Activated CD8-positive, alpha-beta T cell treated with anti-CD3 and anti-CD28 coated beads, Interleukin-2, amount 10 ng/mL, durations not matched to agents 7 days and 5 days (primary cell): ENCODE data around the gene CRLF2. TPM values are rescaled to one million over a fixed set of nuclear protein-coding genes. Genes with fewer than 3 reads are reported as not detected.
A peak's percentile ranks its signal among the peaks of the same experiment; 100 is the strongest.
"Not testable (repeated sequence)": the region's sequence is repeated elsewhere in the genome, so short reads cannot be mapped to it uniquely, and the experiment has no call there.

Source experiments
- ATAC-seq: fragments of 150-1000 bp; cut with Tn5 transposase; one replicate; pipeline ENCODE4 v1.10.0; 2021; ENCODE audit warnings: moderate library complexity
- CTCF ChIA-PET: fragments of 350-600 bp; sonication (Branson Sonifier 250); formaldehyde crosslinking; loops from one replicate; lab custom pipeline; 2021; ENCODE audit warnings: antibody characterized with exemption; lab: Charles Lee
- POLR2A ChIA-PET: fragments of 350-600 bp; sonication (Branson Sonifier 250); formaldehyde crosslinking; loops from one replicate; lab custom pipeline; 2021; ENCODE audit warnings: antibody characterized with exemption; lab: Charles Lee
- DNase-seq: peaks from one replicate; pipeline ENCODE4 v3.0.0-alpha.2; 2020
- H3K27ac Mint-ChIP-seq: one replicate; pipeline ENCODE4 v1.8.0; 2021; ENCODE audit warnings: mild to moderate bottlenecking, mixed read lengths
- H3K27me3 Mint-ChIP-seq: one replicate; pipeline ENCODE4 v1.8.0; 2021; ENCODE audit warnings: low read depth, mixed read lengths
- H3K36me3 Mint-ChIP-seq: one replicate; pipeline ENCODE4 v1.8.0; 2021; ENCODE audit warnings: low read depth, mixed read lengths
- H3K4me1 Mint-ChIP-seq: one replicate; pipeline ENCODE4 v1.8.0; 2021; ENCODE audit warnings: low read depth, mixed read lengths
- H3K4me3 Mint-ChIP-seq: one replicate; pipeline ENCODE4 v1.8.0; 2021; ENCODE audit warnings: mild to moderate bottlenecking, mixed read lengths
- H3K9me3 Mint-ChIP-seq: one replicate; pipeline ENCODE4 v1.8.0; 2022; ENCODE audit warnings: mixed read lengths; ENCODE audit not compliant: insufficient read depth
- total RNA-seq, 2 experiments: library from RNA; stranded (reverse); gene quantifications; one replicate each; pipeline ENCODE4 v1.2.3, GENCODE V29; 2021

Gene CRLF2
- total RNA-seq: 1 to 10 TPM; 1.1 to 1.4 TPM

GRCh38 chrX:1212532-1212931 is at the start of gene CRLF2:
Gene CRLF2, minus strand, starts transcription at chrX:1212649. Its CDS starts 15 bp downstream, at chrX:1212634.
- ATAC-seq (peak; percentile 49), DNase-seq (peak; percentile 45)
- ChIA-PET CTCF (no interaction called here), POLR2A (no interaction called here)
- H3K36me3 Mint-ChIP-seq: no peaks in the 10 kb centered on the region
- peaks cover 17% of the 10 kb centered on the region for H3K27me3 Mint-ChIP-seq
- H3K9me3 Mint-ChIP-seq: no peaks in the 10 kb centered on the region
- peak within 1 kb of the TSS; percentile 63 for H3K4me3 Mint-ChIP-seq
- H3K4me1 Mint-ChIP-seq: peaks cover 28% of the 10 kb centered on the region
- peak within 1 kb of the TSS; percentile 73 for H3K27ac Mint-ChIP-seq

GRCh38 chrX:1261771-1262170 is 49.3 kb upstream of the CRLF2 start:
- H3K4me1 Mint-ChIP-seq, DNase-seq, H3K9me3 Mint-ChIP-seq, H3K36me3 Mint-ChIP-seq, CTCF ChIA-PET, H3K27ac Mint-ChIP-seq, H3K4me3 Mint-ChIP-seq, POLR2A ChIA-PET, H3K27me3 Mint-ChIP-seq, ATAC-seq: not testable (repeated sequence)

- H3K27ac Mint-ChIP-seq: no peak overlapping the region
- H3K36me3 Mint-ChIP-seq: no peaks in the 10 kb centered on the region
- ATAC-seq: no peak
- ChIA-PET CTCF (no interaction called here), POLR2A (no interaction called here)
- H3K4me3 Mint-ChIP-seq: no peak overlapping the region
- no peaks in the 10 kb centered on the region for H3K27me3 Mint-ChIP-seq
- H3K4me1 Mint-ChIP-seq: no peaks in the 10 kb centered on the region
- DNase-seq: no peak
- H3K9me3 Mint-ChIP-seq: no peaks in the 10 kb centered on the region
These were observed 48.8 kb upstream of the CRLF2 start for GRCh38 chrX:1261285-1261684.

- H3K36me3 Mint-ChIP-seq: no peaks in the 10 kb centered on the region
- no peak overlapping the region for H3K27ac Mint-ChIP-seq
- ATAC-seq (no peak), DNase-seq (no peak)
- no peak overlapping the region for H3K4me3 Mint-ChIP-seq
- CTCF ChIA-PET: no interaction called here
- H3K4me1 Mint-ChIP-seq: peaks cover 22% of the 10 kb centered on the region
- POLR2A ChIA-PET: no interaction called here
- H3K27me3 Mint-ChIP-seq: peaks cover 2% of the 10 kb centered on the region
- no peaks in the 10 kb centered on the region for H3K9me3 Mint-ChIP-seq
These were observed 40.4 kb upstream of the CRLF2 start for GRCh38 chrX:1252861-1253260.

- DNase-seq (peak; percentile 81), ATAC-seq (peak; percentile 85)
- Mint-ChIP-seq H3K4me3 (peak overlapping the region; percentile 42), H3K9me3 (no peaks in the 10 kb centered on the region), H3K27me3 (peaks cover 2% of the 10 kb centered on the region), H3K27ac (peak overlapping the region; percentile 95), H3K36me3 (no peaks in the 10 kb centered on the region), H3K4me1 (peaks cover 28% of the 10 kb centered on the region)
- CTCF ChIA-PET: no interaction called here
- POLR2A ChIA-PET: no interaction called here
These were observed 36.8 kb upstream of the CRLF2 start for GRCh38 chrX:1249101-1249887.

GRCh38 chrX:1248331-1249061 is 36.0 kb upstream of the CRLF2 start:
- Mint-ChIP-seq H3K36me3 (no peaks in the 10 kb centered on the region), H3K4me3 (no peak overlapping the region), H3K9me3 (no peaks in the 10 kb centered on the region), H3K4me1 (peaks cover 34% of the 10 kb centered on the region), H3K27ac (no peak overlapping the region), H3K27me3 (peaks cover 2% of the 10 kb centered on the region)
- ChIA-PET POLR2A (no interaction called here), CTCF (no interaction called here)
- DNase-seq (no peak), ATAC-seq (no peak)

- Mint-ChIP-seq H3K9me3 (no peaks in the 10 kb centered on the region), H3K27me3 (peaks cover 2% of the 10 kb centered on the region), H3K36me3 (no peaks in the 10 kb centered on the region), H3K4me1 (peaks cover 39% of the 10 kb centered on the region), H3K4me3 (no peak overlapping the region), H3K27ac (peak overlapping the region; percentile 68)
- peak; percentile 87 for DNase-seq
- ChIA-PET CTCF (no interaction called here), POLR2A (no interaction called here)
- peak; percentile 44 for ATAC-seq
These were observed 34.4 kb upstream of the CRLF2 start for GRCh38 chrX:1246816-1247215.

- ATAC-seq: no peak
- Mint-ChIP-seq H3K4me1 (peaks cover 28% of the 10 kb centered on the region), H3K27ac (peak overlapping the region; percentile 43), H3K9me3 (no peaks in the 10 kb centered on the region), H3K27me3 (no peaks in the 10 kb centered on the region), H3K36me3 (no peaks in the 10 kb centered on the region), H3K4me3 (no peak overlapping the region)
- no peak for DNase-seq
- ChIA-PET POLR2A (no interaction called here), CTCF (no interaction called here)
These were observed 32.0 kb upstream of the CRLF2 start for GRCh38 chrX:1244164-1245076.

GRCh38 chrX:1242891-1243402 is 30.5 kb upstream of the CRLF2 start:
- H3K27me3 Mint-ChIP-seq: no peaks in the 10 kb centered on the region
- CTCF ChIA-PET: no interaction called here
- peak overlapping the region; percentile 48 for H3K27ac Mint-ChIP-seq
- POLR2A ChIA-PET: no interaction called here
- H3K4me1 Mint-ChIP-seq: peaks cover 17% of the 10 kb centered on the region
- no peaks in the 10 kb centered on the region for H3K9me3 Mint-ChIP-seq
- no peaks in the 10 kb centered on the region for H3K36me3 Mint-ChIP-seq
- DNase-seq (peak; percentile 35), ATAC-seq (peak; percentile 50)
- no peak overlapping the region for H3K4me3 Mint-ChIP-seq

GRCh38 chrX:1240551-1240950 is 28.1 kb upstream of the CRLF2 start:
- H3K27ac Mint-ChIP-seq, CTCF ChIA-PET: not testable (repeated sequence)

GRCh38 chrX:1239681-1240142 is 27.3 kb upstream of the CRLF2 start:
- Mint-ChIP-seq H3K27me3 (no peaks in the 10 kb centered on the region), H3K4me1 (peaks cover 12% of the 10 kb centered on the region), H3K36me3 (no peaks in the 10 kb centered on the region), H3K9me3 (no peaks in the 10 kb centered on the region), H3K4me3 (no peak overlapping the region), H3K27ac (no peak overlapping the region)
- no peak for ATAC-seq
- POLR2A ChIA-PET: no interaction called here
- CTCF ChIA-PET: no interaction called here
- DNase-seq: no peak

More at GRCh38 chrX:1240551-1240950, 28.1 kb upstream of the CRLF2 start:
- DNase-seq, POLR2A ChIA-PET, H3K9me3 Mint-ChIP-seq, ATAC-seq, H3K27me3 Mint-ChIP-seq, H3K4me3 Mint-ChIP-seq, H3K36me3 Mint-ChIP-seq: not testable (repeated sequence)
- peaks cover 14% of the 10 kb centered on the region for H3K4me1 Mint-ChIP-seq
